Measurements from ENCODE around the gene KRTAP12-4. TPM values are rescaled to one million over a fixed set of nuclear protein-coding genes. Genes with fewer than 3 reads are reported as not detected.

KRTAP12-4 gene
- polyA plus RNA-seq, 1 donor from 2014 or later, result not detected

- Histone ChIP-seq H3K79me2 (replicated peaks; ENCODE audit: insufficient read depth, low read length) (no peaks in the 10 kb centered on the region), H3K4me3 (ENCODE audit: low read length) (no peak overlapping the region), H3F3A (ENCODE audit: insufficient read depth, low read length, poor library complexity, severe bottlenecking) (no peaks in the 10 kb centered on the region), H3K27ac (ENCODE audit: low read length) (no peak overlapping the region), H3K9me2 (ENCODE audit: insufficient read depth, low read length) (no peaks in the 10 kb centered on the region), H4K20me1 (ENCODE audit: insufficient read depth) (no peaks in the 10 kb centered on the region), H3K9me3 (ENCODE audit: low read length) (no peaks in the 10 kb centered on the region), H3K4me2 (ENCODE audit: low read length) (no peak overlapping the region), H2AFZ (ENCODE audit: low read depth, low read length) (no peak overlapping the region), H3K36me3 (ENCODE audit: insufficient read depth, low read length) (no peaks in the 10 kb centered on the region), H3K27me3 (ENCODE audit: insufficient read depth, low read depth, low read length) (no peaks in the 10 kb centered on the region), H3K9ac (ENCODE audit: low read length) (no peak overlapping the region)
- TF ChIP-seq EZH2 (IDR thresholded peaks at IDR 0.05; ENCODE audit: borderline replicate concordance, insufficient read depth, low read length, poor library complexity, severe bottlenecking) (no peak), REST (IDR thresholded peaks at IDR 0.05; ENCODE audit: borderline replicate concordance) (no peak), TAF1 (IDR thresholded peaks at IDR 0.05; ENCODE audit: low read depth) (no peak), RAD21 (conservative IDR thresholded peaks at IDR 0.05) (no peak), POLR2AphosphoS5 (IDR thresholded peaks at IDR 0.05) (no peak), EP300 (conservative IDR thresholded peaks at IDR 0.05; ENCODE audit: poor library complexity, severe bottlenecking) (no peak), MXI1 (conservative IDR thresholded peaks at IDR 0.05; ENCODE audit: poor library complexity, severe bottlenecking) (no peak), SMC3 (conservative IDR thresholded peaks at IDR 0.05; ENCODE audit: poor library complexity) (no peak)
- TF ChIP-seq, protein P1, sequence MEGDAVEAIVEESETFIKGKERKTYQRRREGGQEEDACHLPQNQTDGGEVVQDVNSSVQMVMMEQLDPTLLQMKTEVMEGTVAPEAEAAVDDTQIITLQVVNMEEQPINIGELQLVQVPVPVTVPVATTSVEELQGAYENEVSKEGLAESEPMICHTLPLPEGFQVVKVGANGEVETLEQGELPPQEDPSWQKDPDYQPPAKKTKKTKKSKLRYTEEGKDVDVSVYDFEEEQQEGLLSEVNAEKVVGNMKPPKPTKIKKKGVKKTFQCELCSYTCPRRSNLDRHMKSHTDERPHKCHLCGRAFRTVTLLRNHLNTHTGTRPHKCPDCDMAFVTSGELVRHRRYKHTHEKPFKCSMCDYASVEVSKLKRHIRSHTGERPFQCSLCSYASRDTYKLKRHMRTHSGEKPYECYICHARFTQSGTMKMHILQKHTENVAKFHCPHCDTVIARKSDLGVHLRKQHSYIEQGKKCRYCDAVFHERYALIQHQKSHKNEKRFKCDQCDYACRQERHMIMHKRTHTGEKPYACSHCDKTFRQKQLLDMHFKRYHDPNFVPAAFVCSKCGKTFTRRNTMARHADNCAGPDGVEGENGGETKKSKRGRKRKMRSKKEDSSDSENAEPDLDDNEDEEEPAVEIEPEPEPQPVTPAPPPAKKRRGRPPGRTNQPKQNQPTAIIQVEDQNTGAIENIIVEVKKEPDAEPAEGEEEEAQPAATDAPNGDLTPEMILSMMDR (IDR thresholded peaks at IDR 0.05; ENCODE audit: poor library complexity, severe bottlenecking), result no peak
Observed at GRCh38 chr21:44653656-44654575, 543 bp downstream of the KRTAP12-4 start.

GRCh38 chr21:44653123-44653522 lies 1.3 kb downstream of the KRTAP12-4 start:
- no peak for TF ChIP-seq EZH2 (IDR thresholded peaks at IDR 0.05; ENCODE audit: borderline replicate concordance, insufficient read depth, low read length, poor library complexity, severe bottlenecking)
- no peak for TF ChIP-seq RAD21 (conservative IDR thresholded peaks at IDR 0.05)
- no peak for TF ChIP-seq TAF1 (IDR thresholded peaks at IDR 0.05; ENCODE audit: low read depth)
- TF ChIP-seq REST (IDR thresholded peaks at IDR 0.05; ENCODE audit: borderline replicate concordance), result no peak
- no peak for TF ChIP-seq MXI1 (conservative IDR thresholded peaks at IDR 0.05; ENCODE audit: poor library complexity, severe bottlenecking)
- Histone ChIP-seq H3K4me3 (ENCODE audit: low read length) (no peak overlapping the region), H3F3A (ENCODE audit: insufficient read depth, low read length, poor library complexity, severe bottlenecking) (no peaks in the 10 kb centered on the region), H3K79me2 (replicated peaks; ENCODE audit: insufficient read depth, low read length) (no peaks in the 10 kb centered on the region), H3K9me2 (ENCODE audit: insufficient read depth, low read length) (no peaks in the 10 kb centered on the region), H3K9ac (ENCODE audit: low read length) (no peak overlapping the region), H2AFZ (ENCODE audit: low read depth, low read length) (no peak overlapping the region), H3K27me3 (ENCODE audit: insufficient read depth, low read depth, low read length) (no peaks in the 10 kb centered on the region), H3K27ac (ENCODE audit: low read length) (no peak overlapping the region), H3K9me3 (ENCODE audit: low read length) (no peaks in the 10 kb centered on the region), H4K20me1 (ENCODE audit: insufficient read depth) (no peaks in the 10 kb centered on the region), H3K36me3 (ENCODE audit: insufficient read depth, low read length) (no peaks in the 10 kb centered on the region), H3K4me2 (ENCODE audit: low read length) (no peak overlapping the region)

Data from neural cell (in vitro differentiated cells).